GM18498 (cell line): Measurements from ENCODE around the gene TBCC.

Experiments
- ATAC-seq: cut with Tn5 transposase; IDR thresholded peaks from one replicate; pipeline ENCODE4 v1.9.1; 2021; ENCODE audit warnings: mild to moderate bottlenecking, moderate library complexity; ENCODE audit not compliant: unreplicated experiment

The TBCC gene

GRCh38 chr6:42745640-42746462, at the start of gene TBCC:
Gene TBCC, minus strand, starts transcription at chr6:42746103. Its CDS starts 30 bp downstream, at chr6:42746073.
- ATAC-seq, result peak; percentile 71

GRCh38 chr6:42795651-42796050, 49.7 kb upstream of the TBCC start:
- no peak for ATAC-seq

- ATAC-seq, result no peak
Measured at GRCh38 chr6:42791706-42792320, 45.9 kb upstream of the TBCC start.

GRCh38 chr6:42790549-42791181, 44.8 kb upstream of the TBCC start:
- ATAC-seq, result no peak

- no peak for ATAC-seq
Measured at GRCh38 chr6:42788671-42789070, 42.8 kb upstream of the TBCC start.

GRCh38 chr6:42787063-42787472, 41.2 kb upstream of the TBCC start:
- ATAC-seq, result no peak

- no peak for ATAC-seq
Measured at GRCh38 chr6:42786525-42786985, 40.7 kb upstream of the TBCC start.

GRCh38 chr6:42784717-42785498, 39.0 kb upstream of the TBCC start:
- ATAC-seq, result no peak

GRCh38 chr6:42783876-42784642, 38.2 kb upstream of the TBCC start:
- ATAC-seq, result no peak

GRCh38 chr6:42783177-42783875, 37.4 kb upstream of the TBCC start:
- peak; percentile 45 for ATAC-seq

- peak; percentile 21 for ATAC-seq
Measured at GRCh38 chr6:42782689-42783176, 36.8 kb upstream of the TBCC start.

- peak; percentile 34 for ATAC-seq
Measured at GRCh38 chr6:42781796-42782688, 36.1 kb upstream of the TBCC start, which contains the start of gene BICRAL. Gene BICRAL, plus strand, starts transcription at chr6:42782052. Its CDS starts 39,971 bp downstream, at chr6:42822023.

- no peak for ATAC-seq
Measured at GRCh38 chr6:42781546-42781795, 35.6 kb upstream of the TBCC start.

- ATAC-seq, result no peak
Measured at GRCh38 chr6:42779521-42779920, 33.6 kb upstream of the TBCC start.

- ATAC-seq, result no peak
Measured at GRCh38 chr6:42778122-42778521, 32.2 kb upstream of the TBCC start.

- no peak for ATAC-seq
Measured at GRCh38 chr6:42777126-42777822, 31.4 kb upstream of the TBCC start.

GRCh38 chr6:42774821-42775487, 29.1 kb upstream of the TBCC start:
- peak; percentile 53 for ATAC-seq
